ENCODE results near the gene MEIOSIN.
"Not testable (repeated sequence)": the region's sequence is repeated elsewhere in the genome, so short reads cannot be mapped to it uniquely, and the experiment has no call there.

Gene MEIOSIN

GRCh38 chr19:45780448-45781213 lies 47.4 kb downstream of the MEIOSIN start:
- DNase-seq = no peak

- DNase-seq = no peak
These were observed 48.2 kb downstream of the MEIOSIN start for GRCh38 chr19:45781214-45782161.

- no peak for DNase-seq
These were observed 49.0 kb downstream of the MEIOSIN start, which contains the start of gene DMPK for GRCh38 chr19:45782162-45782691. DMPK (minus strand) TSS chr19:45782490; CDS start chr19:45782352, 138 bp downstream.

- peak; percentile 87 for DNase-seq
These were observed 49.9 kb downstream of the MEIOSIN start for GRCh38 chr19:45782820-45783785.

GRCh38 chr19:45784096-45784495 lies 50.9 kb downstream of the MEIOSIN start:
- no peak for DNase-seq

GRCh38 chr19:45785097-45785496 lies 51.9 kb downstream of the MEIOSIN start:
- no peak for DNase-seq

GRCh38 chr19:45785781-45786532 lies 52.7 kb downstream of the MEIOSIN start:
- no peak for DNase-seq

GRCh38 chr19:45786533-45786894 lies 53.3 kb downstream of the MEIOSIN start:
- DNase-seq = no peak

GRCh38 chr19:45789035-45789786 lies 56.0 kb downstream of the MEIOSIN start:
- no peak for DNase-seq

- no peak for DNase-seq
These were observed 57.7 kb downstream of the MEIOSIN start for GRCh38 chr19:45790942-45791341.

- DNase-seq = no peak
These were observed 58.7 kb downstream of the MEIOSIN start for GRCh38 chr19:45791744-45792469.

- peak; percentile 97 for DNase-seq
These were observed 59.4 kb downstream of the MEIOSIN start, which contains the start of gene DMWD for GRCh38 chr19:45792470-45793177. DMWD (minus strand) TSS chr19:45792845; CDS start chr19:45792756, 89 bp downstream.

GRCh38 chr19:45793178-45793564 lies 59.9 kb downstream of the MEIOSIN start:
- no peak for DNase-seq

GRCh38 chr19:45793876-45794275 lies 60.6 kb downstream of the MEIOSIN start:
- no peak for DNase-seq

GRCh38 chr19:45794627-45795026 lies 61.4 kb downstream of the MEIOSIN start:
- no peak for DNase-seq

- peak; percentile 91 for DNase-seq
These were observed 65.8 kb downstream of the MEIOSIN start for GRCh38 chr19:45798995-45799517.

GRCh38 chr19:45799541-45799940 lies 66.3 kb downstream of the MEIOSIN start:
- DNase-seq = not testable (repeated sequence)

GRCh38 chr19:45800070-45800553 lies 66.9 kb downstream of the MEIOSIN start:
- DNase-seq = peak; percentile 78

Measured in fibroblast of skin of back (primary cell).